HepG2 (cell line): ENCODE measurements around the gene GRIN2C. TPM values are rescaled to one million over a fixed set of nuclear protein-coding genes. Genes with fewer than 3 reads are reported as not detected.

Experiments
- FOXM1 ChIP-seq: sonication (generic); formaldehyde crosslinking; IDR thresholded peaks from 2 replicates; pipeline ENCODE4 v1.5.0; 2020; ENCODE audit warnings: missing genetic modification reagents
- GABPB1 ChIP-seq: IDR thresholded peaks from 2 replicates; pipeline ENCODE4 v1.6.1; 2016; ENCODE audit warnings: mild to moderate bottlenecking, missing genetic modification reagents, moderate library complexity, missing compliant biosample characterization
- GZF1 ChIP-seq: sonication (generic); formaldehyde crosslinking; IDR thresholded peaks from 2 replicates; pipeline ENCODE4 v1.5.1; 2020; ENCODE audit warnings: mild to moderate bottlenecking, missing genetic modification reagents
- HNF4G ChIP-seq, 2 experiments: sonication (generic) in 1 of 2; formaldehyde crosslinking in 1 of 2; IDR thresholded peaks; 2 replicates each; pipeline versions ENCODE4 v1.4.0 to v1.6.1; 2011 to 2020; ENCODE audit warnings: borderline replicate concordance in 2 of 2, low read depth in 2 of 2, mild to moderate bottlenecking in 2 of 2, low read length in 1 of 2, missing genetic modification reagents in 1 of 2, moderate library complexity in 1 of 2
- IKZF4 ChIP-seq: sonication (generic); formaldehyde crosslinking; IDR thresholded peaks from 2 replicates; pipeline ENCODE4 v1.5.1; 2020; ENCODE audit warnings: borderline replicate concordance, mild to moderate bottlenecking, low read depth, missing genetic modification reagents; ENCODE audit errors: not compliant biosample characterization
- ISL2 ChIP-seq: sonication (generic); formaldehyde crosslinking; IDR thresholded peaks from 2 replicates; pipeline ENCODE4 v1.5.0; 2020; ENCODE audit warnings: missing genetic modification reagents
- KMT2B ChIP-seq: IDR thresholded peaks from 2 replicates; pipeline ENCODE4 v1.6.1; 2016; ENCODE audit warnings: missing genetic modification reagents, missing compliant biosample characterization
- MIER3 ChIP-seq: IDR thresholded peaks from 2 replicates; pipeline ENCODE4 v1.6.1; 2016; ENCODE audit warnings: missing compliant biosample characterization, borderline replicate concordance
- PCBP1 ChIP-seq: fragments of 200-400 bp; formaldehyde crosslinking; IDR thresholded peaks from 2 replicates; pipeline ENCODE4 v1.6.1; 2017; ENCODE audit warnings: mild to moderate bottlenecking, low read depth, low read length, borderline replicate concordance
- PRMT3 ChIP-seq: sonication (generic); formaldehyde crosslinking; IDR thresholded peaks from 2 replicates; pipeline ENCODE4 v1.8.1; 2022; ENCODE audit warnings: low read depth, mild to moderate bottlenecking, moderate library complexity, missing genetic modification reagents, borderline replicate concordance
- SATB2 ChIP-seq: sonication (generic); formaldehyde crosslinking; IDR thresholded peaks from 2 replicates; pipeline ENCODE4 v1.5.0; 2020; ENCODE audit warnings: missing genetic modification reagents
- SRSF4 ChIP-seq: fragments of 200-400 bp; formaldehyde crosslinking; IDR thresholded peaks from one replicate; pipeline ENCODE4 v1.6.1; 2018; ENCODE audit warnings: mild to moderate bottlenecking, low read depth, low read length, moderate library complexity; ENCODE audit not compliant: poor library complexity, severe bottlenecking
- STAT5B ChIP-seq: sonication (generic); formaldehyde crosslinking; IDR thresholded peaks from 2 replicates; pipeline ENCODE4 v1.4.0; 2020; ENCODE audit warnings: missing genetic modification reagents
- ZNF264 ChIP-seq: sonication (generic); formaldehyde crosslinking; IDR thresholded peaks from 2 replicates; pipeline ENCODE4 v1.4.0; 2020; ENCODE audit warnings: missing genetic modification reagents
- ZNF746 ChIP-seq: sonication (generic); formaldehyde crosslinking; IDR thresholded peaks from 2 replicates; pipeline ENCODE4 v1.8.0; 2022; ENCODE audit warnings: mild to moderate bottlenecking, missing genetic modification reagents
- ZNF780A ChIP-seq: sonication (generic); formaldehyde crosslinking; IDR thresholded peaks from 2 replicates; pipeline ENCODE4 v1.8.0; 2022; ENCODE audit warnings: mild to moderate bottlenecking, missing genetic modification reagents, moderate library complexity
- ZNF841 ChIP-seq: sonication (generic); formaldehyde crosslinking; IDR thresholded peaks from 2 replicates; pipeline ENCODE4 v1.8.1; 2023; ENCODE audit warnings: missing genetic modification reagents, borderline replicate concordance
- polyA plus RNA-seq, 8 experiments: library from polyadenylated mRNA; depleted of rRNA in 3 of 8; stranded (reverse) in 7 of 8; unstranded in 1 of 8; fragments of >200 nt; fragmentation: Illumina TruSeq in 4 of 8; extraction: Trizol in 4 of 8; gene quantifications; 2 replicates each; pipeline versions ENCODE4 v1.2.1 to v1.2.3, GENCODE V29; 2011 to 2016; ENCODE audit warnings: low read depth in 4 of 8, missing spikeins in 1 of 8, mixed read lengths in 1 of 8; ENCODE audit not compliant: insufficient read depth in 1 of 8
- total RNA-seq, 5 experiments: library from RNA; depleted of rRNA; stranded (reverse); fragments of >200 nt; fragmentation: Illumina TruSeq; extraction: Trizol; gene quantifications; 2 replicates each; pipeline ENCODE4 v1.2.3, GENCODE V29; 2016; ENCODE audit warnings: low read depth in 1 of 5
- TF ChIP-seq, protein P1 (sequence below): IDR thresholded peaks from 2 replicates; pipeline ENCODE4 v1.6.1; 2016; ENCODE audit warnings: missing genetic modification reagents, missing compliant biosample characterization
- TF ChIP-seq, protein P2 (sequence below): sonication (generic); formaldehyde crosslinking; IDR thresholded peaks from 2 replicates; pipeline ENCODE4 v1.4.0; 2020; ENCODE audit warnings: missing genetic modification reagents
- TF ChIP-seq, protein P3 (sequence below): sonication (generic); formaldehyde crosslinking; IDR thresholded peaks from 2 replicates; pipeline ENCODE4 v1.4.0; 2020; ENCODE audit warnings: missing genetic modification reagents
- TF ChIP-seq, protein P4 (sequence below): sonication (generic); formaldehyde crosslinking; IDR thresholded peaks from 2 replicates; pipeline ENCODE4 v1.4.0; 2020; ENCODE audit warnings: missing genetic modification reagents

GRIN2C gene
- total and polyA plus RNA-seq, 2 of the 13 experiments (the other 11 are each of a cell fraction or from before 2014, with no cell fraction given) = 0.03 to 0.11 TPM

DNA sequence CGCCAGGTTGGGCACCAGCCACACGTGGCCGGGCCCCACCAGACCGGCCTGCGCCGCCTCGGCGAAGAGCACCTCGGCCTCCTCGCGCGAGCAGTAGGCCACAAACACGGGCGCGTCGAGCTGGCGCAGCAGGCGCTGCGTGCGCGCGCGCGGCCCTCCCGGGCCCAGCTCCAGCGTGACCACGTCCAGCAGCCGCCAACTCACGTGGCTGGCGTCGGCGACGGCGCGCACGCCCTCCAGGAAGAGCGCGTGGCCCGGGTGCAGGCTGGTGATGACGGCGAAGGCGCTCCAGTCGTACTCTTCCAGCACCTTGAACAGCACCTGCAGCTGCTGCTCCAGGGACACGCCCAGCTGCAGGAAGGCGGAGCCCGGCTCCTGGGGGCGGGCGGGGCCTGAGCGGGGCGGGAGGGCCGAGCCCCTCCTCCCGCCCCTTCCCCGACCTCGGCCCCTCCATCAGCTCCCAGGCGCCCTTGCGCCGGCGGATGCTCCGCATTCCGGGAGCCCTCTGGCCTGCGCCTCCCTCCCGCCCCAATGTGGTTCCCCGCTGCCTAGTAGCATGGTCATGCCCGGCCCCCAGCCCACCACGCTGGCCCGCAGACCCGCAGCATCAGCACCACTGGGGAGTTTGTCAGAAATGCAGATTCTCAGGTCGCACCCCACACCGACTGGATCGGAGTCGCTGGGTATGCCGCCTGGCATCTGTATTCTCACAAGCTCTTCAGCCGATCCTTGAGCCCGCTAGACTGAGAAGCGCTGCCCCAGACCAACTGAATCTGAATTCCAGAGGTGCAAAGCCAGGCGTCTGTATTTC is 7.2 kb downstream of the GRIN2C start (continued):
- TF ChIP-seq SRSF4 (no peak), ZNF746 (CRISPR knock-in tag) (peak; percentile 37; the same call in 1 of the 2 replicates), HNF4G (IDR thresholded peaks at IDR 0.05; ENCODE audit: borderline replicate concordance, low read depth, low read length) (no peak), HNF4G (CRISPR knock-in tag; IDR thresholded peaks at IDR 0.05; ENCODE audit: borderline replicate concordance, low read depth) (no peak), FOXM1 (peak; percentile 71; the same call in 1 of the 2 replicates), GABPB1 (CRISPR knock-in tag) (peak; percentile 61), ZNF841 (CRISPR knock-in tag) (no peak), ZNF264 (CRISPR knock-in tag) (no peak), SATB2 (CRISPR knock-in tag) (no peak), ISL2 (no peak), STAT5B (CRISPR knock-in tag) (no peak), PCBP1 (no peak), KMT2B (CRISPR knock-in tag) (no peak), IKZF4 (peak; percentile 50), ZNF780A (CRISPR knock-in tag) (no peak), PRMT3 (CRISPR knock-in tag) (no peak), MIER3 (no peak), GZF1 (CRISPR knock-in tag) (no peak)
- TF ChIP-seq, protein P1, sequence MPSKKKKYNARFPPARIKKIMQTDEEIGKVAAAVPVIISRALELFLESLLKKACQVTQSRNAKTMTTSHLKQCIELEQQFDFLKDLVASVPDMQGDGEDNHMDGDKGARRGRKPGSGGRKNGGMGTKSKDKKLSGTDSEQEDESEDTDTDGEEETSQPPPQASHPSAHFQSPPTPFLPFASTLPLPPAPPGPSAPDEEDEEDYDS (CRISPR knock-in tag) = no peak
- TF ChIP-seq, protein P2, sequence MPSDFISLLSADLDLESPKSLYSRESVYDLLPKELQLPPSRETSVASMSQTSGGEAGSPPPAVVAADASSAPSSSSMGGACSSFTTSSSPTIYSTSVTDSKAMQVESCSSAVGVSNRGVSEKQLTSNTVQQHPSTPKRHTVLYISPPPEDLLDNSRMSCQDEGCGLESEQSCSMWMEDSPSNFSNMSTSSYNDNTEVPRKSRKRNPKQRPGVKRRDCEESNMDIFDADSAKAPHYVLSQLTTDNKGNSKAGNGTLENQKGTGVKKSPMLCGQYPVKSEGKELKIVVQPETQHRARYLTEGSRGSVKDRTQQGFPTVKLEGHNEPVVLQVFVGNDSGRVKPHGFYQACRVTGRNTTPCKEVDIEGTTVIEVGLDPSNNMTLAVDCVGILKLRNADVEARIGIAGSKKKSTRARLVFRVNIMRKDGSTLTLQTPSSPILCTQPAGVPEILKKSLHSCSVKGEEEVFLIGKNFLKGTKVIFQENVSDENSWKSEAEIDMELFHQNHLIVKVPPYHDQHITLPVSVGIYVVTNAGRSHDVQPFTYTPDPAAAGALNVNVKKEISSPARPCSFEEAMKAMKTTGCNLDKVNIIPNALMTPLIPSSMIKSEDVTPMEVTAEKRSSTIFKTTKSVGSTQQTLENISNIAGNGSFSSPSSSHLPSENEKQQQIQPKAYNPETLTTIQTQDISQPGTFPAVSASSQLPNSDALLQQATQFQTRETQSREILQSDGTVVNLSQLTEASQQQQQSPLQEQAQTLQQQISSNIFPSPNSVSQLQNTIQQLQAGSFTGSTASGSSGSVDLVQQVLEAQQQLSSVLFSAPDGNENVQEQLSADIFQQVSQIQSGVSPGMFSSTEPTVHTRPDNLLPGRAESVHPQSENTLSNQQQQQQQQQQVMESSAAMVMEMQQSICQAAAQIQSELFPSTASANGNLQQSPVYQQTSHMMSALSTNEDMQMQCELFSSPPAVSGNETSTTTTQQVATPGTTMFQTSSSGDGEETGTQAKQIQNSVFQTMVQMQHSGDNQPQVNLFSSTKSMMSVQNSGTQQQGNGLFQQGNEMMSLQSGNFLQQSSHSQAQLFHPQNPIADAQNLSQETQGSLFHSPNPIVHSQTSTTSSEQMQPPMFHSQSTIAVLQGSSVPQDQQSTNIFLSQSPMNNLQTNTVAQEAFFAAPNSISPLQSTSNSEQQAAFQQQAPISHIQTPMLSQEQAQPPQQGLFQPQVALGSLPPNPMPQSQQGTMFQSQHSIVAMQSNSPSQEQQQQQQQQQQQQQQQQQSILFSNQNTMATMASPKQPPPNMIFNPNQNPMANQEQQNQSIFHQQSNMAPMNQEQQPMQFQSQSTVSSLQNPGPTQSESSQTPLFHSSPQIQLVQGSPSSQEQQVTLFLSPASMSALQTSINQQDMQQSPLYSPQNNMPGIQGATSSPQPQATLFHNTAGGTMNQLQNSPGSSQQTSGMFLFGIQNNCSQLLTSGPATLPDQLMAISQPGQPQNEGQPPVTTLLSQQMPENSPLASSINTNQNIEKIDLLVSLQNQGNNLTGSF (CRISPR knock-in tag) = peak; percentile 28; the same call in 1 of the 2 replicates
- TF ChIP-seq, protein P3, sequence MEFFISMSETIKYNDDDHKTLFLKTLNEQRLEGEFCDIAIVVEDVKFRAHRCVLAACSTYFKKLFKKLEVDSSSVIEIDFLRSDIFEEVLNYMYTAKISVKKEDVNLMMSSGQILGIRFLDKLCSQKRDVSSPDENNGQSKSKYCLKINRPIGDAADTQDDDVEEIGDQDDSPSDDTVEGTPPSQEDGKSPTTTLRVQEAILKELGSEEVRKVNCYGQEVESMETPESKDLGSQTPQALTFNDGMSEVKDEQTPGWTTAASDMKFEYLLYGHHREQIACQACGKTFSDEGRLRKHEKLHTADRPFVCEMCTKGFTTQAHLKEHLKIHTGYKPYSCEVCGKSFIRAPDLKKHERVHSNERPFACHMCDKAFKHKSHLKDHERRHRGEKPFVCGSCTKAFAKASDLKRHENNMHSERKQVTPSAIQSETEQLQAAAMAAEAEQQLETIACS = no peak; the same call in 1 of the 2 replicates
- TF ChIP-seq, protein P4, sequence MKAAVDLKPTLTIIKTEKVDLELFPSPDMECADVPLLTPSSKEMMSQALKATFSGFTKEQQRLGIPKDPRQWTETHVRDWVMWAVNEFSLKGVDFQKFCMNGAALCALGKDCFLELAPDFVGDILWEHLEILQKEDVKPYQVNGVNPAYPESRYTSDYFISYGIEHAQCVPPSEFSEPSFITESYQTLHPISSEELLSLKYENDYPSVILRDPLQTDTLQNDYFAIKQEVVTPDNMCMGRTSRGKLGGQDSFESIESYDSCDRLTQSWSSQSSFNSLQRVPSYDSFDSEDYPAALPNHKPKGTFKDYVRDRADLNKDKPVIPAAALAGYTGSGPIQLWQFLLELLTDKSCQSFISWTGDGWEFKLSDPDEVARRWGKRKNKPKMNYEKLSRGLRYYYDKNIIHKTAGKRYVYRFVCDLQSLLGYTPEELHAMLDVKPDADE = no peak
